Measurements from ENCODE around the gene PRR19.

PRR19 gene

DNA sequence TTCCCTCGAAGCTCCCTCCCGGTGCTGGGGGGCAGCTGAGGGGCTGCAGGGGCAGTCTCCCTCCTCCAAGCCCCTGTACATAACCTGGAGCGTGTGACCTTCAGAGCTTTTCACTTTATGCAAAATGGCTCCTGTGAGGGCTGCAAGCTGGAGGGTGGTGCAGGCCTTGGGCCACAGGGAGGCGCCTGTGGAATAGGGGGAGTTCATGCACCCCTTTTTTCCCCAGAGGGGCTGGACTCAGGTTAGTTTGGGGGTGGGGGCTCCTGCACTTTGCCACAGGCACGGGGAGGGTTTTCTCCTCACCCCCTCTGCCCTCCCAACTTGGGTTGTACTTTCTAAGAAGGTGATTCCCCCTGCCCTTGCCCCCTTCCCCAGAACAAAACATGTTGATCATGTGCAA is 6.6 kb upstream of the PRR19 start:
- DNase-seq (ENCODE audit: low read depth, low spot score): no peak

DNA sequence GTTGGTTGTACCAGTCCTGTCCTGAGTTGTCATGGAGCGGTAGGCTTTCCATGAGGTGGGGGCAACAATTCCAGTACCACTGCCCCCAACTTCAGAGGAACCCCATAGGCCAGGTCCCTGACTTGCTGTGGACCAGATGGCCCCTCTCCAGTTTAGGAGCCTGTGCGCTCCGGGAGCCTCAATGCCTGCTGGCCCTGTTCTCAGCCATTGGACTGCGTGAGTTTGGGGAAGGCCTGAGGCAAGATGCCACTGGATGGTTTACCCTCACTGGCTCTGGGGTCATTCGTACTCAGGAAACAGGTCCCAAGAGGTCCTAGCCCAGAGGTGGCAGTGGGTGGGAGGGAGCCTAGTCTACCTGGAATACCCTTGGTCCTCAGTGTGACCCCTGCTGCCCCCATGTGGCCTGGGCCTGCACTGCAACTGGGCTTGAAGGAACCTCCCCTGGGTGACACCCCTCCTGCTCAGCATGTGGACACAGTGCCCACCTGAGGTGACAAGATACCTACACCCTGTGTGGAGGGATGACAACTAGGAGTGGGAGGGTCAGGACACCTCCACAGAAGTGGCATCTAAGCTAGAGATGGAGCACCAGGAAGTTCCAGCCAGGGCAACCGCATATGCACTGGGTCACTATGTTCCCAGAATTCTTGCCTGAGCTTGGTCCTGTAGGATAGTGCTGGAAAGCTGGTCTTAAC is 6.0 kb upstream of the PRR19 start:
- DNase-seq (ENCODE audit: low read depth, low spot score): no peak

DNA sequence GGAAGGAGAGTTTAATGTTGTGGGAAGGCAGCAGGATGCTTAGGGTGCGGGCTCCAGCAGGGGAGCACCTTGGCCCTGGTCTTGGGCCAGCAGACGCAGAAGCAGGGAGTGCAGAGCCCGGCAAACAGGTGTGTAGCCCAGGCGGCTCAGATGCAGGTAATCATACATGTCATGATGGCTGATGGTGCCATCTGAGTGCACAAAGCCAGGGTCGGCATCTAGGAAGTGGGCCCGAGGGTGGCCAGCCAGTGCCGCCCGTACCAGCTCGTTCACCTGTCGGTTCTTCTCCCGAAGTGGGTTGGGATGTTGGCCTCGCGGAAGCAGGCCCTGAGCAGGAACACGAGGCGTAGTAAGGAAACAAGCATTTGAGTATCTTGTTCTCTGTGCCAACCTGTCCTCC is 4.9 kb upstream of the PRR19 start:
- DNase-seq (ENCODE audit: low read depth, low spot score): no peak

DNA sequence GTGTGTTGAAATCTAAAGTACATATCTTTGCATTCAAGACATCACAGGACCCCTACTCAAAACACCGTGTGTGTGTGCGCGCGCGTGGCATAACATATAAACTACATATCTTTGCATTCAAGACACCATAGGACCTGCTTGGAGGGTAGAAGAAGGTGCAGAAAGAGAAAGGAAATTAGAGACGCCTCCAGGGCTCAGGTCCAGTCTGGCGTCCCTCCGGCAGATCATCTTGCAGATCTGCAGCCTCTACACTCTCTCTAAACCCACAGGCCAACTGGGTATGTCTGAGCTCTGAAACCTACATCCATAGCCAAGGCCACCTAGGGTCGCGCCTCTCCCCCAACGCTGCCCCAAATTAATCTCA is 1.2 kb downstream of the PRR19 start:
- no peak for DNase-seq (ENCODE audit: low read depth, low spot score)

DNA sequence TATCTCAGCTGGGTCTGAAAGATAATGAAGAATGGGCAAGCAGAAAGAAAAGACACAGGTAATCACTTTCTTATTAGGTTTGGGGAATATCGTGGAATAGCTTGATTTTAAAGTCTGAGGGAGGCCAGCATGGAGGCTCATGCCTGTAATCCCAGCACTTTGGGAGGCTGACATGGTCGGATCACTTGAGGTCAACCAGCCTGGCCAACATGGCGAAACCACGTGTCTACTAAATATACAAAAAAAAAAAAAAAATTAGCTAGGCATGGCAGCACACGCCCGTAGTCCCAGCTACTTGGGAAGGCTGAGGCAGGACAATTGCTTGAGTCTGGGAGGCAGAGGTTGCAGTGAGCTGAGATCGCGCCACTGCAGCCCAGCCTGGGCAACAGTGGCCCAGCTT is 1.9 kb downstream of the PRR19 start:
- DNase-seq (ENCODE audit: low read depth, low spot score): no peak

DNA sequence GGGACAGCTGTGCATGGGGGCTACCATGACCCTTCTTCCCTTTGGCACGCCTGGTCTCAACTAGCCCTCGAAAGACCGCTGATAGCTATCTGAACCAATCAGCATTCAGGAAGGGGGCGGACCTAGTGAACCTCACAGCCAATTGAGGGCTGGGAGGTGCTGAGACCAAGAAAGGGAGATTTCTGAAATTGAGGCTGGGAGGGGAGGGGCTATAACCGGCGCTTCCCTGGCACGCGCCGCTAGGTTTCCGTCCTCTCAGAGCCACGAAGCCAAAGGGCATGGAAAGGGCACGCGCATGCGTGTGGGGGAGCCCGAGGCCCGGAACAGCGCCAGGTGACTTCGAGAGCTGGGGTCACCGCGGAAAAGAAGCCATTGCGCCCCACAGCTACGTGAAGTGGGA is 4.7 kb downstream of the PRR19 start:
- no peak for DNase-seq (ENCODE audit: low read depth, low spot score)

DNA sequence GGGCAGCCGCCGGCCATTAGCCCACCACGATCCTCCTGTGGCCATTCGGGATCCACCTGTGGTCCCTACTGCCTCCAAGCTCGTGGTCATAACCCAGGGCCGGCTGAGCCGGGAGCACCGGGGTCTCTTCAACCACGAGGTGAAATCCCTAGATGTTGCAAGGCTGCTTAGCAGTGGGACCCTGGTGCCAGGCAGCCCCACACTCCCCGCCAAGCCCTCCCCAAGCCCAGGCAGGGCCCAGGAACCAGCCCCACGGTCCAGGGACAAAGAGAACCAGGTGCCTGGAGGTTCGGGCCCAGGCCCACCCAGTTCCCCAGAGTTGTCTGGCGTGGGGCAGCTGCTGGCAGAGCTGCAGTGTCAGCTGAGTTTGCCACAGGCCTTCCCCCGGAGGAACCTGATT is 7.8 kb downstream of the PRR19 start:
- DNase-seq (ENCODE audit: low read depth, low spot score): no peak

DNA sequence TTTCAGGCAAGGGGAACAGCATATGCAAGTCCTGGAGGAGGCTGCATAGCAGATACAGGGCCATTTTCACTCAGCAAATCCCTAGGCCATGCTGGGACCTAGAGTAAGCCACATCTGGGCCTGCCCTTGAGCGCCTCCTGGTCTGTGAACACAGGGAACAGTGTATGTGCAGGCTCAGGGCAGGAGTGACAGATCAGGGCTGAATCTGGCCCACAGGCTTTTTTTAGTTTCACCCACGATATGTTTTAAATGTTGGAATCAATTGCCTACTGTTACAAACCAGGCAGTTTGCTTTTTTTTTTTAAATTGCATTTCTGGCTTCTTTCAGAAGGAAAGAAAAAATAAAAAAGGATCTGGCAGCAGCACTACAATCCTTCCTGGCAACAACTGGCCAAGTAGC is 9.7 kb downstream of the PRR19 start:
- DNase-seq (ENCODE audit: low read depth, low spot score): no peak

DNA sequence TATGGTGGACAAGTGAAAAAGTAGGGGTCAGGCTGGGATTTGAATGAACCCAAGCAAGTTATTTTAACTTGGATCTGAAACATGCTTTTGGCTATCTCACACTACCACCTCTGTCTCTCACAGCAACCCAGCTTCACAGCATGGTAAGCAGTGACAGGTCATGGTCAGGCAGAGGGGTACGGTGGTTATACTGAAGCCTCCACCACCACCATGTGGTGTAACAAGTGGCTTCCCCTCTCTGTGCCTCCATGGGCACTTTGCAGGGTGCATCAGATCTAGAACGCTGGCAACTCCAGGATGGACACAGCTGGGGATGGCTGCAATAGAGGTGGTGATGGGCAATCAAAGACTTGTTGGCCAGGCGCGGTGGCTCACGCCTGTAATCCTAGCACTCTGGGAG is 10.4 kb downstream of the PRR19 start:
- DNase-seq (ENCODE audit: low read depth, low spot score): no peak

DNA sequence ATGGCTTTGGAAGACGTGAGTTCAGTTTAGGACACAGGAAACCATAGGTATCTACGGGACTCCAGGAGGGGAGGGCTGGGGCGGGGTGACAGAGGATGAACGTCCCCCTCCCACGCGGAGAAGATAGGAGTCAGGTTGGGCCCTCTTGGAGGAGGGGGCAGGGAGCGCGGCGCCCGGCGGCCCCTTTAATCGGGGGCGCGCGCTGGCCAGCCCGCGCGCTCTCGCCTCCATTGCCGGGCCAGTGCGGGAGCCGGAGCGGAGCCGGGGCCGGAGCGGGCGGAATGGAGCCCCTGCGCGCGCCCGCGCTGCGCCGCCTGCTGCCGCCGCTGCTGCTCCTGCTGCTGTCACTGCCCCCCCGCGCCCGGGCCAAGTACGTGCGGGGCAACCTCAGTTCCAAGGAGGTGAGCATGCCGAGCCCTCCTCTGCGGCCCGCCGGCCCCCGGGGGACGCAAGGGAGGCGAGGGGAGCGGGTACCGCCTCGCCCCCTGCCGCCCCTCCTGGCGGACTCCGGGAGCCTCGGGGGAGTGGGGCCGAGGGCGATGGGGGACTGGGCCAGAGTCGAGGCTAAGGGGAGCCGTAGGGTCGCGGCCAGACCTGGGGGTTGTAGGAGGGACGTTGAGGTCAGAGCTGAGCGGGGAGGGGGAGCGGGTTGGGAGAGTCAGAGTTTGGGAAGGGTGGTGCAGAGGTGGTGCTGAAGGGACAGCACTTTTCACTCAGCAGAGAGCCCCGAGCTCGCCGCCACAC is 11.3 kb downstream of the PRR19 start, which contains the start of gene TMEM145:
TMEM145 (plus strand) TSS at position 214 of the 744 bp plus-strand sequence; CDS start at position 282, 68 bp downstream.
- DNase-seq (ENCODE audit: low read depth, low spot score): no peak

DNA sequence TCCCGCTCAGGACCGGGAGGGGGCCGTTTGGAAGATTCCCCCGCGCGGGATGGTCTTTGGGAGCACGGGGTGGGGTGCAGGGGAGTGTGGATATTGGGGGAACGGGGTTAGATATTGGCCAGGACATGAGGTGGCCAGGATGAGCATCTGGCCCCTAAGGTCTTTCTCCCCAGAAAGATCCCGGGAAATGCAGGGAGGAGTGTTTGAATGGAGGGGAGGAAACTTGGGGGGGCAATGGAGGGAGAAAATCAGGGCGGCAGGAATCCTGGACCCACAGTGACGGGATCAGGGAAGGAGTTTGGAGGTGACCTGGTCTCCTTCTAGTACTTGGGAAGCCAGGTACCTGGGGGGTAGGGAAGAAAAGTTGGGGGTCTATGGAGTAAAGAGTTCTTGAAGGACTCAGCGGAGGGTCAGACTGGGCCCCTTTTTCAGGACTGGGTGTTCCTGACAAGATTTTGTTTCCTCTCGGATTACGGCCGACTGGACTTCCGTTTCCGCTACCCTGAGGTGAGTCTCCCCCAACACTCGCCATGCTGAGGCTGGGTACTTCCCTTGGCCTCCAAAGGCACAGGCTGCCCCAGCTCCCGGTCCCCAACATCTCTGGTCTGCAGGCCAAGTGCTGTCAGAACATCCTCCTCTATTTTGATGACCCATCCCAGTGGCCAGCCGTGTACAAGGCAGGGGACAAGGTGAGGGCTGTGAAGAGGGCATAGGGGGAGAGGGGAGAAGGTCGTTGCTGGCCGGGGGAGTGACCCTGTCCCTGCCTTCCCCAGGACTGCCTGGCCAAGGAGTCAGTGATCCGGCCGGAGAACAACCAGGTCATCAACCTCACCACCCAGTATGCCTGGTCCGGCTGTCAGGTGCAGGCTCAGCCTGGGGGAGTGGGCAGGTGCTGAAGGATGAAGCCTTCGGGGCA is 12.2 kb downstream of the PRR19 start:
- DNase-seq (ENCODE audit: low read depth, low spot score): no peak

DNA sequence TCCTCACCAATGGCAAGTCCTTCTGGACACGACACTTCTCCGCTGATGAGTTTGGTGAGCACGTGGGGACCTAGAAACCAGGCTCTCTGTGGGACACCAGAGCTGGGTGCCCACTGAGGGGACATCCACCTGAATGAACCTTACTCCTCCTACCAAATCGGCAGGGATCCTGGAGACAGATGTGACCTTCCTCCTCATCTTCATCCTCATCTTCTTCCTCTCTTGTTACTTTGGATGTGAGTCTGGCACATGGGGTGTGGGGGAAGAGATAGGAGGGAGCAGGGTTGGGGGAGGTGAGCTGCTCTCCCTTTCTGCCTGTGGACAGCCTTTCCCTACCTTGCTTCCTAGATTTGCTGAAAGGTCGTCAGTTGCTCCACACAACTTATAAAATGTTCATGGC is 13.1 kb downstream of the PRR19 start:
- DNase-seq (ENCODE audit: low read depth, low spot score): no peak

DNA sequence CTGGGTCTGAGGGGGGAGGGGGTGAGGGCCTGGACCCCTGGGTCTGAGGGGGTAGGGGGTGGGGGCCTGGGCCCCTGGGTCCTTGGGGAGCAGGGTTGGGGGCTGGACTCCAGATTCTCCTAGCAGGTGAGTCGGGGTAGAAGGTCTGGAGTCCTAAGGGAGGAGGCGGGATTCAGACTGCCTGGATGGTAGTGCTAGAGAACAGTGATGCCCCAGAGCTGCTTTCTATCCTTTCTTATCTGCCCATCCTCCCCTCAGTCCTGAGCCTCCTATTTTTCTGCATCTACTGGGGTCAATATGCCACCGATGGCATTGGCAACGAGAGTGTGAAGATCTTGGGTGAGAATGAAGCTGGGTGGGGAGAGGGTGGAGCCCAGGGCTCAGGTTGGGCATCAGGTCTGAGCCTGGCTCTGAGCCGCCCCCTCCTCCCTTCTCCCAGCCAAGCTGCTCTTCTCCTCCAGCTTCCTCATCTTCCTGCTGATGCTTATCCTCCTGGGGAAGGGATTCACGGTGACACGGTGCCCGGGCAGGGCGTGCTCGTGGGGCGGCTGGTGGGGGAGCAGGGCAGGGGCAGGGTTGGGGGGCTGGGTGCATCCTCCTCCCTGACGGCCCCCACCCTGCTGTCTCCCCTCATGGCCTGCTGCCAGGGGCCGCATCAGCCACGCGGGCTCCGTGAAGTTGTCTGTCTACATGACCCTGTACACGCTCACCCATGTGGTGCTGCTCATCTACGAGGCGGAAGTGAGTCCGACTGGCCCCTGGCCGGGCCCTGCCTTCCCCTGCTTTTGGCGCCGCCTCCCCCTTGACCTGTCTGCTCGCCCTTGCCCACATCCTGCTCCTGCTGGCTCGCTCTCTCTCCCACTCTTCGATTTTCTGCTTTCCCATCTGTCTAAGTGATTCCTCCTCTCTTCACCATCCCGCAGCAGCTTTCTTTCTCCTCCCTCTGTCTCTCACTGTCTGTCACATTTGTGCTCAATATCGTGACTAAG is 14.6 kb downstream of the PRR19 start:
- DNase-seq (ENCODE audit: low read depth, low spot score): no peak

DNA sequence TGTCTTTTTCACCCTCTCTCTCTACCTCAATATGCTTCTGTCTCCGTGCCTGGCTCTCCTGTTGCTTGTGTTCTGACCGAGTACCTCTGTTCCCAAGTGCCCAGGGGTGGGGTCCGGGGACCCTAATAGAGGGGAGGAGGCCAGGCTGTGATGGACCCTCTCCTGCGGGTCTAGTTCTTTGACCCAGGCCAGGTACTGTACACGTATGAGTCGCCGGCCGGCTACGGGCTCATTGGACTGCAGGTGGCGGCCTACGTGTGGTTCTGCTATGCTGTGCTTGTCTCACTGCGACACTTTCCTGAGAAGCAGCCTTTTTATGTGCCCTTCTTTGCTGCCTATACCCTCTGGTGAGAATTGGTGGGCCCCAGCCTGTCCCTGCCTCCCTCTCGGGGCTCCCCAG is 15.6 kb downstream of the PRR19 start:
- no peak for DNase-seq (ENCODE audit: low read depth, low spot score)

DNA sequence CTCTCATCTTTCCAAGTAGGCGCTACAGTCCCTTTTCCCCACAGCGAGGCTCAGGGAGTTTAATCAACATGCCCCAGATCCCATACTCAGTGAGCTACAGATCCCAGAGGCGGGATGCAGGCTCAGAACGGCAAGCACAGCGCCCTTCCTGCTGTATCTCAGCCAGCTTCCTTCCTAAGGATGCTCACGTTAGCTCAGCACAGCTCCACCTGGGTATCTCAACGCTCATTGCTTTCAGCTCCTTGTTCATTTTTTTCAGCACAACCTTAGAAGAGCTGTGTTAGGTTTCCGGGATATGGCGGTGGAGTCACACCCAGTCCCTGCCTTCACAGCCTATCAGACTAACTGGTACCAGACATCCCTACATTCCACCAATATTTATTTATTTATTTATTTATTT is 20.4 kb downstream of the PRR19 start:
- no peak for DNase-seq (ENCODE audit: low read depth, low spot score)

DNA sequence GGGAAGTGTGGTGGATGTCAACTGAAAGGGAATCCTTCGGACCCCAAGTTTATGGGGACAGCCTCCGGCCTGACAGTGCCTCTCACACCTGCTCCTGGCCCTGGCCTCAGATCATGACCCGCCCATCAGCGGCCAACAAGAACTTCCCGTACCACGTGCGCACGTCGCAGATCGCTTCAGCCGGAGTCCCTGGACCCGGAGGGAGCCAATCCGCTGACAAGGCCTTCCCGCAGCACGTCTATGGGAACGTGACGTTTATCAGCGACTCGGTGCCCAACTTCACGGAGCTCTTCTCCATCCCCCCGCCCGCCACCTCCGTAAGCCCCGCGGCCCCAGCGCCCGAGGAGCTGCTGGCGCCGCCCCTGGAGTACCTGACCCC is 21.5 kb downstream of the PRR19 start:
- DNase-seq (ENCODE audit: low read depth, low spot score): no peak

DNA sequence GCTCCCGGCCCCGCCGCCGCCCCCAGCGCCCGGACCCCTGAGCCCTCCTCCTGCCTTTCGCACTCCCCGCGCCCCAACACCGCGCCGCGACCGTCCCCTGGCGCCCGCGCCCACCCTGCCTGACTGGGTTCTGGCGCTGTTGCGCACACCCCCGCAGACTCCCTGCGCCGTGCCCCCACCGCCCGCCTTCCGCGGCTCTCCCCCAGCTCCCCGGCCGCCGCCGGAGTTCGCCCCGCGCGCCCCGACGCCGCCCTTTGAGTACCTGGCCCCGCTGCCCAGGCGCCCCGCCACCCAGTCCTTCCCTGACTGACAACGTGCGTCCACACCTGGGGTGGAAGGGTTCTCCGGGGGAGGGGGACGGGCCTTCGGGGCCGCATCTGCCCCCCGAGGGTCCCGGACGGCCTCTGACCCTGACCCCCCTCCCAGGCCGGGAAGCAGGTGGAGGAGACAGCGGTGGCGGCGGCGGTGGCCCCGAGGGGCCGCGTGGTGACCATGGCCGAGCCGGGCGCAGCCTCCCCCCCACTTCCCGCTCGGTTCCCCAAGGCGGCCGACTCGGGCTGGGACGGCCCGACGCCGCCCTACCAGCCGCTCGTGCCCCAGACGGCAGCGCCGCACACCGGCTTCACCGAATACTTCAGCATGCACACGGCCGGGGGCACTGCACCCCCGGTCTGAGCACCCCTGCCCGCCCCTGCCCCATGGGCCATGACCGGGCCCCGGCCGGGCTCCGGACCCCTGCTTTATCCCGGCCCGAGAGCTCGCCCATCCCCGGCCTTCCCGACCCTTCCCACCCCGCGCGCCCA is 22.1 kb downstream of the PRR19 start:
- no peak for DNase-seq (ENCODE audit: low read depth, low spot score)

DNA sequence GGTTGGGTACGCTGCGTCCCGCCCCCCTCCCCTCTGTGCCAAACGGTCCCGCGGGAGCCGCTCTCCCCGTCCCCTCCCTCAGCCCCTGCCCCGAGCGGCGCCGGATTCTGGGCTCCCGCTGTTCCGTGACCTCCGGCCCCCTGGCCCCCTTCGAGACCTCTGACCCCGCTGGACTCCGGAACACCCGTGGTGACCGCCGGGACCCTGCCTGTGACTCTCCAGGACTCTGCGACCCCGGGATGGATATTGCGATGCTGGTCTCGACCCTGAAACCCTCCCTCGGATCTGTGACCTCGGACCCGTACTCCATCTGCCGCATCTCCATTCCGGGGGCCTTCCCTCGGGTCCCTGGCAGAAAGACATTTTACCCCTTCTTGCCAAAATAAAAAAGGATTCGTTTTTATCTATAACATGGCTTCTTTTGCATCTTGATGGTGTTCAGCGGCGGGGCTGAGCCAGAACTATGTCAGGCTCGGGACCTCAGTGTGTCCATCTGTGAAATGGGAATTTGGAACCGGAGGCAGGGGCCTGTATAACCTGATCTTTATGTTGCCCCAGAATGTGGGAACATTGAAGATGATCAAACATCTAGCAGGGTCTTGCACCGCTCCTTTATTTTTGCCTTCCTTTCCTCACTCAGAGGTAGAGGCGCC is 22.8 kb downstream of the PRR19 start:
- no peak for DNase-seq (ENCODE audit: low read depth, low spot score)

DNA sequence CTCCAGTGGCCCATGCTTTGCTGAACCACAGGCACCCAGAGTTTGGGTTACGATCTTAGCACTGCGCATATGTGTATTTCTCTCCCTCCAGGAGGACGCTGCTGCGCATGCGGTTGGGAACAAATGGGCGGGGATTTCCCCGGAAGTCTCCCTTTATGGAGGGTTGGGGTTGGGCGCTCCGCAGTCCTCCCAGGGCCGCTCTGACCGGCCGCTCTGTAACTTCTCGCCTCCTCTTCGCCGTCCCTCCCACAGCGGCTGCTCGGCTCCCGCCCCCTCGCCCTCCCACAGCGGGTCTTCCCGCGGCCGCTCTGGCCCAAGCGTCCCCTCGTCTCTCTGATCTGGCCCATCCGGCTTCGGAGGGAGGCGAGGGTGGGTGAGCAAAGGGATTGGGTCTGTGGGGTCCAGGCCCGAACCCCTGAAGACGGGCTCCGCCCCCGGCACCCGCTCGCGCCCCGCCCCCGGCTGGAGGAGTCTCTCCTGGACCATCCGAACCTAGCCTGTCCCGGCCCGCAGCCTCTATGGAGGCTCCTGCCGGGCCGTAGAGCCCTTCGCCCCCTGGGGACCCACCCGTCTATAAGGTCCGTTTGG is 23.5 kb downstream of the PRR19 start, which contains the start of gene MEGF8:
MEGF8 (plus strand) TSS at position 328 of the 588 bp plus-strand sequence. CDS start 609 bp downstream, outside the sequence.
- peak; percentile 97 for DNase-seq (ENCODE audit: low read depth, low spot score)

Measured in brain pericyte (primary cell).